B cell (primary cell): Measurements from ENCODE around the gene EFR3B. TPM values are rescaled to one million over a fixed set of nuclear protein-coding genes. Genes with fewer than 3 reads are reported as not detected.
A peak's percentile ranks its signal among the peaks of the same experiment; 100 is the strongest.

Source experiments
- ATAC-seq: fragments of 200-7000 bp; cut with Tn5 transposase; one replicate; pipeline ENCODE4 v1.10.0; 2021; ENCODE audit warnings: low read depth, mild to moderate bottlenecking, moderate number of reproducible peaks, moderate library complexity
- CTCF ChIA-PET: fragments of 350-600 bp; sonication (Branson Sonifier 250); formaldehyde crosslinking; loops from one replicate; lab custom pipeline; 2021; ENCODE audit warnings: antibody characterized with exemption, inconsistent platforms; lab: Charles Lee
- POLR2A ChIA-PET: fragments of 350-600 bp; sonication (Branson Sonifier 250); formaldehyde crosslinking; loops from one replicate; lab custom pipeline; 2021; ENCODE audit warnings: antibody characterized with exemption; lab: Charles Lee
- DNase-seq: peaks from one replicate; pipeline ENCODE4 v3.0.0; 2013
- H2AFZ ChIP-seq: 2 replicates; pipeline ENCODE4 v1.6.1; 2012; ENCODE audit warnings: mild to moderate bottlenecking, low read depth, low read length; ENCODE audit not compliant: insufficient read depth, poor library complexity, severe bottlenecking
- H3K27ac ChIP-seq, 2 donors: 1 replicate in 1 of 2; 2 replicates in 1 of 2; pipeline ENCODE4 v1.5.1; 2012 to 2013; ENCODE audit warnings: low read length in 2 of 2, mild to moderate bottlenecking in 2 of 2, moderate library complexity in 1 of 2
- H3K27me3 ChIP-seq, 4 experiments: fragments of 200-600 bp in 1 of 4; sonication (generic) in 1 of 4; replicated peaks in 1 of 4; 1 replicate in 2 of 4; 2 replicates in 2 of 4; pipeline versions ENCODE4 v1.6.1 to v1.7.0; 2013 to 2016; ENCODE audit warnings: low read length in 3 of 4, mild to moderate bottlenecking in 2 of 4, mixed read lengths in 1 of 4, moderate library complexity in 1 of 4; ENCODE audit not compliant: insufficient read depth in 4 of 4, control insufficient read depth in 3 of 4; ENCODE audit errors: control extremely low read depth in 1 of 4
- H3K36me3 ChIP-seq, 2 experiments: replicated peaks in 1 of 2; 1 replicate in 1 of 2; 2 replicates in 1 of 2; pipeline versions ENCODE4 v1.6.1 to v1.7.1; 2013; ENCODE audit warnings: low read length in 1 of 2; ENCODE audit not compliant: insufficient read depth in 2 of 2, control insufficient read depth in 1 of 2; ENCODE audit errors: control extremely low read depth in 1 of 2, extremely low read depth in 1 of 2
- H3K4me1 ChIP-seq, 2 donors: fragments of 200-600 bp in 1 of 2; sonication (generic) in 1 of 2; 1 replicate in 1 of 2; 2 replicates in 1 of 2; pipeline versions ENCODE4 v1.5.1 to v1.6.1; 2013 to 2017; ENCODE audit warnings: low read length in 2 of 2; ENCODE audit not compliant: control insufficient read depth in 2 of 2, insufficient read depth in 2 of 2
- H3K4me2 ChIP-seq: replicated peaks from 2 replicates; pipeline ENCODE3; 2012; ENCODE audit warnings: mild to moderate bottlenecking, low read depth, low read length; ENCODE audit not compliant: poor library complexity, severe bottlenecking
- H3K4me3 ChIP-seq, 5 experiments: fragments of 200-600 bp in 1 of 5; sonication (generic) in 1 of 5; 1 replicate in 3 of 5; 2 replicates in 2 of 5; pipeline versions ENCODE4 v1.5.1 to v1.7.0; 2011 to 2016; ENCODE audit warnings: low read length in 4 of 5, mild to moderate bottlenecking in 4 of 5, low read depth in 2 of 5, control low read depth in 1 of 5, moderate library complexity in 1 of 5; ENCODE audit not compliant: insufficient read depth in 1 of 5; ENCODE audit errors: control extremely low read depth in 1 of 5, extremely low read depth in 1 of 5
- H3K79me2 ChIP-seq: fragments of 200-600 bp; sonication (generic); one replicate; pipeline ENCODE4 v1.6.0; 2016; ENCODE audit warnings: low read length; ENCODE audit not compliant: control insufficient read depth, insufficient read depth
- H3K9ac ChIP-seq: fragments of 200-600 bp; sonication (generic); 2 replicates; pipeline ENCODE4 v1.6.1; 2017; ENCODE audit warnings: mild to moderate bottlenecking, low read length, moderate library complexity
- H3K9me3 ChIP-seq, 3 donors: one replicate each; pipeline versions ENCODE4 v1.6.1 to v1.7.1; 2013; ENCODE audit warnings: low read length in 2 of 3; ENCODE audit not compliant: control insufficient read depth in 2 of 3, insufficient read depth in 1 of 3; ENCODE audit errors: control extremely low read depth in 1 of 3
- H4K20me1 ChIP-seq: 2 replicates; pipeline ENCODE4 v1.6.0; 2012; ENCODE audit warnings: mild to moderate bottlenecking, low read length; ENCODE audit not compliant: insufficient read depth, control insufficient read depth, poor library complexity, severe bottlenecking
- H3K27ac Mint-ChIP-seq: one replicate; pipeline ENCODE4 v1.8.0; 2021; ENCODE audit warnings: mixed read lengths
- H3K27me3 Mint-ChIP-seq: one replicate; pipeline ENCODE4 v1.8.0; 2021; ENCODE audit warnings: mixed read lengths
- H3K4me1 Mint-ChIP-seq: one replicate; pipeline ENCODE4 v1.8.0; 2021; ENCODE audit warnings: mixed read lengths
- H3K4me3 Mint-ChIP-seq: one replicate; pipeline ENCODE4 v1.8.0; 2021; ENCODE audit warnings: mixed read lengths
- H3K9me3 Mint-ChIP-seq: one replicate; pipeline ENCODE4 v1.8.0; 2022; ENCODE audit warnings: mixed read lengths; ENCODE audit not compliant: insufficient read depth
- EZH2 ChIP-seq: IDR thresholded peaks from 2 replicates; pipeline ENCODE4 v1.6.1; 2012; ENCODE audit warnings: borderline replicate concordance, low read depth, mild to moderate bottlenecking, moderate library complexity, low read length; ENCODE audit not compliant: insufficient read depth, poor library complexity, severe bottlenecking
- WGBS: methylation state at CpG from one replicate; pipeline ENCODE4 v1.1.5; 2013; ENCODE audit warnings: missing lambda C conversion rate; ENCODE audit not compliant: insufficient coverage; 5-methylcytosine and 5-hydroxymethylcytosine counted together
- intact Hi-C: fragments of 100-400 bp; cut with micrococcal nuclease; formaldehyde crosslinking; loops from one replicate; pipeline ENCODE4 v1.10.0; 2022
- polyA plus RNA-seq: library from polyadenylated mRNA; depleted of rRNA; stranded (reverse); fragments of >200 nt; gene quantifications from 2 replicates; pipeline ENCODE4 v1.2.3, GENCODE V29; 2012
- total RNA-seq, 2 donors: library from RNA; stranded (reverse); fragments of 120-200 nt in 1 of 2; gene quantifications; 1 replicate in 1 of 2; 2 replicates in 1 of 2; pipeline versions ENCODE4 v1.2.3 to v1.2.4, GENCODE V29; 2013 to 2022
- TF ChIP-seq, protein P1 (sequence below): fragments of 200-600 bp; IDR thresholded peaks from one replicate; pipeline ENCODE4 v1.8.0; 2022; ENCODE audit warnings: antibody characterized with exemption, mild to moderate bottlenecking

The EFR3B gene
- total and polyA plus RNA-seq, 2 donors (not counting 1 experiment from before 2014, with no cell fraction given), result 0.15 TPM; not detected in 1

DNA sequence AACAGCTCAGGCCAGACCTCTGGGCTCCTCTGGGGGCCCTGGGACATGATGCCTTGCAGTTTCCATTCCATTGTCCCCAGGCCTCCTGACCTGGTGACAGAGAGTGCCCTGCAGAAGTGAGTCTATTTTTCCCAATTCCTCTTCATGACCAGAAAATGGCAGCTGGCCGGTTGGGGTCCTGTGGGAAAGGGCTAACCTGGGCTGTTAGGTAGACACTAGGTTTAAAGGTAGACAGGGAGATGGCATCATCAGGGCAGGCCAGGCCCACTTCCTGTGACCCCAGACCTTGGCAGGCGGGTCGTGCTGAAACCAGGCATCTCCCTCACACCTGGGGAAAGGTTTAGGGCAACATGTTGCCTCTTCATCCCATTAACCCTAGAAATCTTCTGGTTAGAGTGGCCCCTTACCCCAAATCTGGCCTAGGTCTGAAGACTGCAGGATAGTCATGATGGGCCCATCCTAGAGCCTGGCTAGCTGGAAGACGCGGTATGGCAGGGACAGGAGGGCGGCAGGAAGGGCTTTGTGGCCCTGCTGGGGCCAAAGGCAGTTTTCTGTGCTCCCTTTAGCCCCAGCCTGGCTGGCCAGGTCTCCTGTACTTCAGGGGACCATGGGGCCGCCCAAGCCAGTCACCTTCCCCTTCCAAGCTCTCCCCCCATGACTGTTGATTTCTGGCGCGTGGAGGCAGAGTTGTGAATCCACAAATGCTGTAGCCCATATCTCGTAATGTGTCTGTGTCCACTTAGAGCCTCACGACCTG, 116.4 kb downstream of the EFR3B start:
- Histone ChIP-seq H2AFZ (no peak overlapping the region), H3K4me1 (peaks cover 12 to 18% of the 10 kb centered on the region in 2 donors), H3K27ac (no peak overlapping the region), H3K4me2 (no peak overlapping the region), H3K79me2 (peaks cover 9% of the 10 kb centered on the region), H3K4me3 (no peak overlapping the region), H3K27me3 (no peaks in the 10 kb centered on the region), H3K9ac (no peak overlapping the region), H3K36me3 (no peaks in the 10 kb centered on the region), H3K9me3 (peaks cover 0 to 11% (median 0%) of the 10 kb centered on the region in 3 donors), H4K20me1 (no peaks in the 10 kb centered on the region)
- DNase-seq, result no peak
- Mint-ChIP-seq H3K4me1 (peaks cover 16% of the 10 kb centered on the region), H3K27me3 (no peaks in the 10 kb centered on the region), H3K9me3 (no peaks in the 10 kb centered on the region), H3K27ac (no peak overlapping the region), H3K4me3 (no peak overlapping the region)
- no peak for TF ChIP-seq EZH2
- TF ChIP-seq, protein P1, sequence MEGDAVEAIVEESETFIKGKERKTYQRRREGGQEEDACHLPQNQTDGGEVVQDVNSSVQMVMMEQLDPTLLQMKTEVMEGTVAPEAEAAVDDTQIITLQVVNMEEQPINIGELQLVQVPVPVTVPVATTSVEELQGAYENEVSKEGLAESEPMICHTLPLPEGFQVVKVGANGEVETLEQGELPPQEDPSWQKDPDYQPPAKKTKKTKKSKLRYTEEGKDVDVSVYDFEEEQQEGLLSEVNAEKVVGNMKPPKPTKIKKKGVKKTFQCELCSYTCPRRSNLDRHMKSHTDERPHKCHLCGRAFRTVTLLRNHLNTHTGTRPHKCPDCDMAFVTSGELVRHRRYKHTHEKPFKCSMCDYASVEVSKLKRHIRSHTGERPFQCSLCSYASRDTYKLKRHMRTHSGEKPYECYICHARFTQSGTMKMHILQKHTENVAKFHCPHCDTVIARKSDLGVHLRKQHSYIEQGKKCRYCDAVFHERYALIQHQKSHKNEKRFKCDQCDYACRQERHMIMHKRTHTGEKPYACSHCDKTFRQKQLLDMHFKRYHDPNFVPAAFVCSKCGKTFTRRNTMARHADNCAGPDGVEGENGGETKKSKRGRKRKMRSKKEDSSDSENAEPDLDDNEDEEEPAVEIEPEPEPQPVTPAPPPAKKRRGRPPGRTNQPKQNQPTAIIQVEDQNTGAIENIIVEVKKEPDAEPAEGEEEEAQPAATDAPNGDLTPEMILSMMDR, result no peak
- ChIA-PET POLR2A (no interaction called here), CTCF (no interaction called here)
- no peak for ATAC-seq
- intact Hi-C loops, result no loop called here
- WGBS, result 96% methylated on average over 11 of the region's 11 CpGs

DNA sequence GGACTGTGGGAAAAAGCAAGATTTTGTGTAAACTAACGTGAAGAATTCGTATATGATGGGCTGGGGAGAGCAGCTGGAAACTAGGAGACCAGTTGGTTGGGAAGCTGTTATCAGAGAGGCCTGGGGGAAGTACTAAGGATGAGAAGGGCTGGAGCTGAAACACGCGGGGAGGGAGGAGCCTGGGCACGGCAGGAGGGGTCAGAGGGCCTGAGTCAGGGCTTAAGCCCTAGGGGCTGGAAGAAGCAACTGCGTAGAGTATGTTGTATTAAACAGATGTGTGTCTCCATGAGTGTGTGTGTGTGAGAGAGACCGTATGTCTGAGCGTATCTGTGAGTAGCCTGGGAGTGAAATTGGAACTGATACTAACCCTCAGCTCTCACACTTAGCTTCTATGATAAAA, 118.1 kb downstream of the EFR3B start:
- Histone ChIP-seq H2AFZ (no peak overlapping the region), H3K4me3 (no peak overlapping the region), H3K36me3 (no peaks in the 10 kb centered on the region), H3K27ac (no peak overlapping the region), H3K4me1 (peaks cover 13 to 18% of the 10 kb centered on the region in 2 donors), H3K9ac (no peak overlapping the region), H3K4me2 (peak overlapping the region; percentile 76), H3K79me2 (peaks cover 9% of the 10 kb centered on the region), H3K9me3 (peaks cover 0 to 11% (median 0%) of the 10 kb centered on the region in 3 donors), H4K20me1 (no peaks in the 10 kb centered on the region), H3K27me3 (no peaks in the 10 kb centered on the region)
- H3K27me3 Mint-ChIP-seq, result no peaks in the 10 kb centered on the region
- DNase-seq, result no peak
- peak overlapping the region; percentile 44 for H3K4me3 Mint-ChIP-seq
- no peaks in the 10 kb centered on the region for H3K9me3 Mint-ChIP-seq
- WGBS, result 87% methylated on average over 6 of the region's 8 CpGs
- intact Hi-C loops, result loop anchor here (10.0 kb wide), 2 partner anchors 115 to 205 kb away; partner anchors contain the start of gene EFR3B
- H3K4me1 Mint-ChIP-seq, result peaks cover 20% of the 10 kb centered on the region
- ChIA-PET CTCF (no interaction called here), POLR2A (no interaction called here)
- H3K27ac Mint-ChIP-seq, result peak overlapping the region; percentile 10
- no peak for TF ChIP-seq EZH2
- TF ChIP-seq, protein P1, result no peak
- ATAC-seq, result no peak
